NCI-H82 (cell line): ENCODE measurements around the gene TPRN.

Source experiments
- DNase-seq: peaks from one replicate; lab custom pipeline; 2025; lab: John Stamatoyannopoulos, UW

The TPRN gene

GRCh38 chr9:137212520-137212919, 12.0 kb upstream of the TPRN start:
- DNase-seq, result no peak

- DNase-seq, result no peak
Observed at GRCh38 chr9:137211532-137211931, 11.0 kb upstream of the TPRN start.

DNA sequence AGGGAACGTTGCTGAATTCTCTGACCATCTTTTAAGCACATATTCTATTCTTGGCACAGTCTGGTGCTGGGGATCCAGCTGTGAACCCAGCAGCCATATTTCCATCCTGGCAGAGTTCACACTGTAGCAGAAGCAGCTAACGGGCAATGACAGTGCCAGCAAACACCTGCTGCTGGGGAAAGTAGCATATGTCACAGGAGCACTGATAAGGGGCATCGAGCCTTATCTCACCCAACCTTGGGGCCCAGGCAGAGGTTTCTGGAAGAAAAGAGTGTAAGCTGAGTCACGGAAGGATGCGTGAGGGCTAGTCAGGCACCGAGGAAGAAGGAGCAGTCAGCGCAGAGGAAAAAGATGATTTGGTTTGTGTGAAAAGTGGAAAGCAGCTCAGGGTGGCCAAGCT, 6.1 kb upstream of the TPRN start:
- DNase-seq, result no peak

- DNase-seq, result peak; percentile 89
Observed at GRCh38 chr9:137205126-137206069, 4.9 kb upstream of the TPRN start, which contains the start of the genes NDOR1 and TMEM203. Gene NDOR1, plus strand, starts transcription at chr9:137205700. Its CDS starts 78 bp downstream, at chr9:137205778. Gene TMEM203, minus strand, starts transcription at chr9:137205648. Its CDS starts 234 bp downstream, at chr9:137205414.

GRCh38 chr9:137204731-137205125, 4.2 kb upstream of the TPRN start:
- DNase-seq, result no peak

DNA sequence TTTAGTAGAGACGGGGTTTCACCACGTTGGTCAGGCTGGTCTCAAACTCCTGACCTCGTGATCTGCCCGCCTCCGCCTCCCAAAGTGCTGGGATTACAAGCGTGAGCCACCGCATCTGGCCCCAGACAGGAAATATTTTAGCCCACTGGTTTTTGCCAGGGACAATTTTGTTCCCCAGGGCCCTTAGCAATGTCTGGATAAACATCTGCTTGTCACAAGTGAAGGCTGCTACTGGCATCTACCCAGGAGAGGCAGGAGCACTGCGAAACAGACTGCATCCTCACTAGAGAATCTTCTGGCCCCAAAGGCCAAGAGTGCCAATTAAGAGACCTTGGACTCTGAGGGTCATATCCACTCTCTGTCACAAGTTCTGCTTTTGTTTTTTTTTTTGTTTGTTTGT, 2.4 kb upstream of the TPRN start:
- DNase-seq, result no peak

GRCh38 chr9:137201205-137201868, 796 bp upstream of the TPRN start:
- DNase-seq, result no peak

- no peak for DNase-seq
Observed at GRCh38 chr9:137199411-137200121, 975 bp downstream of the TPRN start.

DNA sequence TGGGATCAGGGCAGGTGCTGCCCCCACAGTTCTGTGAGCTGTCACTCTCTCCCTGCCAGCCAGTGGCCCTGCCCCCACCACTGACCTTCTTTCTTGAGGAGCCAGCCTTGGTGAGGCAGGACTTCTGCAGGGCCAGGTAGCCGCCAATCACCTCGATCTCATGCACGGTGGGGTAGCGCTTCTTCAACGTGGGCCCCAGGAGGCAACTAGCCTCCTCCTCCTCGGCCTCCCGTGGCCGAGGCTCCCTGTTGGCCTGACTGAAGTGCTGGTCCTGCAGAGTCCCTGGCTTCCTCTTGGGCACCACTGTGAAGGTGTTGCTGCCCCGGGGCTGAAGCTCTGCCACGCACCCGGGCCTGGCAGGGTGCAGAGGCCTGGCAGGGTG, 1.6 kb downstream of the TPRN start:
- DNase-seq, result no peak

DNA sequence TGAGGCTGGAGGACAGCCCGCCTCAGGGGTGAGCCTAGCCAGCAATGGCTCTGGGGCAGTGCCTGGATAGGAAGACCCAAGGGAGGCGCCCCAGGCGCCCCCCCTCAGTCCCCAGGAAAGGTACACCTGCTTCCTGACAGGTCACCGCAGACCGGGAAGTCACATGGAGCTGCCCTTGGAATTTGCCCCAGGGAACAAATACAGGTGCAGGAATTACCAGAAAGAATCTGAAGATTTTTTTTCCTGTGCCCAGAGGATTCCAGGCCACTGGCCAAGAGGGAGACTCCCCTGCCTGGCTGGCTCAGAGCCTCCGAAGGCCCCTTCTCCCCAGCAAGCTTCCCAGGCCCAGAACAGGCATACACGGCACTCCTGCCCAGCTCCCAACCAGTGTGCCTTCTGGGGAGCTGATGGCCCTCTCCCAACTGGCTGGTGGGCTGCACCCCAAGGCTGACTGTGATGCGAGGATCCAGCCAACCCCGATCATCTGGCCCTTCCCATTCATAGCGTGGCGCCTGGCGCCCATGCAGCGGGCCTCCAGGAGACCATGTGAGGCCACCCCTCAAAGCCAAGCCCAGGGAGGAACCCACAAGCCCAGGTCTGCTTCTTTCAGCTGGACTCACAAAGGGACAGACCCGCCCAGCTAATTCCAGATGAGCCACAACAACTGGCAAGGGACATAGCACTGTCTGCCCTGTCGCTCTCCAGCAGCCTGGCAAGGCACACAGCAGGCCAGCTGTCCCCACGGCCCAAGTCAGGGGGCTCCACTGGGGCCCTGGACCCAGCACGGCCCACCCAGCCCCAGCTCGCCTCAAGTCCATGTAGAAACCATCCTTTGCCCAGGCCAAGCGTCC, 2.3 kb downstream of the TPRN start:
- no peak for DNase-seq

DNA sequence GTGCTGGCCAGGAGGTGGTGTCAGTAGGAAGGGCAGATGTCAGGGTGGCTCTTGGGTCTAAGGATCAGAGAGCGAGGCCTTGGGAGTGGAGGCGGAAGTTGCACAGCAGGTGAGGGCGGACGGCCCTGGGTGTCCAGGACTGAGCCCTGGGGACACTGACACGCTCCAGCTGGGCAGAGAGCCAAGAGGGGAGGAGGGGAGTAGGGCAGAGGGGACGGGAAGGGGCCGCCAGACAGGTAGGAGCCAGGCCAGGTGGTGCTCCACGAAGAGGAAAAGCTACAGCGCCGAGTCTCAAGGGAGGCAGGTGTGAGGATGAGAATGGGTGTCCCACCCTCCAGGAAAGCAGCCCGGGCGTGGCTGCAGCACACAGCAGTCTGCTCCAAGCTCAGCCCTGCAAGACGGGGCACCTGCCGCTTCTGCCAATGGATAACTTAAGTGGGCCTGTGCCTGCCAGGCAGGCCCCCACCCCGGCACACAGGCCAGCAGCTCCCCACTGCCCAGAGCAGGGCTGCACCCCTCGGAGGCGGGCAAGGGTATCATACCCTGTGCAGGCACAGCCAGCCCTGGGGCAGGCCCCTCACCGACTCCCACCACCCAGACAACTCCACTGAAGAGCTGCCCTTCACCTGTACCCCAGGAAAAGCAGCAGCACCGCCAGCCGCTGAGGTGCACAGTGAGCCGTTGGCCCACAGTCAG, 4.9 kb downstream of the TPRN start:
- DNase-seq, result peak; percentile 42

GRCh38 chr9:137194909-137195308, 5.6 kb downstream of the TPRN start:
- no peak for DNase-seq

- peak; percentile 48 for DNase-seq
Observed at GRCh38 chr9:137194388-137194787, 6.2 kb downstream of the TPRN start.

GRCh38 chr9:137193771-137194170, 6.8 kb downstream of the TPRN start:
- no peak for DNase-seq

- DNase-seq, result no peak
Observed at GRCh38 chr9:137192859-137193258, 7.7 kb downstream of the TPRN start.

- DNase-seq, result no peak
Observed at GRCh38 chr9:137192448-137192780, 8.1 kb downstream of the TPRN start.

- no peak for DNase-seq
Observed at GRCh38 chr9:137191691-137192447, 8.7 kb downstream of the TPRN start.

- no peak for DNase-seq
Observed at GRCh38 chr9:137191245-137191644, 9.3 kb downstream of the TPRN start.

DNA sequence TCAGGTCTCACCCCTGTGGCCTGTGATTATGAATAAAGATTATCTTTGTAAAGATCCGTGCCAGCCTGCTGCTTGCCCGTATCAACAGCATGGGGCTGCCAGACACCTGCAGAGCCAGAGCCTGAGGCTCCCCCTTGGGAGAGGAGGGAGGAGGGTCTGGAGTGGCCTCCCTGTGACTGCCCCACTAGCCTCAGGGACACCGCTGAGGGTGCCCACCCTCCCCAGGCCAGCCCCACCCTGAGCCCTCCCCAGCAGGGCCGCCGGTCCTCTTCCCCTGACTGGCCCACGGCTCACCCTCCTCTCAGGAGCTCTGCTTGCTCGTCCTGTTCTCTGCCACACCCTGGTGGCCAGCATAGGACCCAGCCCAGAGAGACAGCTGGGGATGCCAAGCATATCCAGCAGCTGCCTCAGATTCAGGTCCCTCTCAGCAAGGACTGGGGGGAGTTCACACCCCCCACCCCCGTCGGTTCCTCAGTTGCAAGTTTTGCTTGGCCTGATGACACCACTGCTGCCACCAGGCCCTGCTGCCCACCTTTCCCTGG, 10.2 kb downstream of the TPRN start:
- peak; percentile 15 for DNase-seq
